WERI-Rb-1 (cell line): Measurements from ENCODE around the gene RNASE7.
A peak's percentile ranks its signal among the peaks of the same experiment; 100 is the strongest.

Experiments
- DNase-seq: peaks from one replicate; pipeline ENCODE4 v3.0.0-alpha.2; 2020
- H3K27ac ChIP-seq: fragments of 250-450 bp; sonication (Bioruptor Pico); 2 replicates; pipeline ENCODE4 v1.5.1; 2020; ENCODE audit warnings: mild to moderate bottlenecking, moderate library complexity
- H3K27me3 ChIP-seq: fragments of 250-450 bp; sonication (Bioruptor Pico); 2 replicates; pipeline ENCODE4 v1.5.1; 2021; ENCODE audit warnings: mild to moderate bottlenecking, low read depth, moderate library complexity; ENCODE audit not compliant: insufficient read depth, severe bottlenecking
- H3K36me3 ChIP-seq: fragments of 250-450 bp; sonication (Bioruptor Pico); 2 replicates; pipeline ENCODE4 v1.5.1; 2020; ENCODE audit warnings: mild to moderate bottlenecking, moderate library complexity
- H3K4me3 ChIP-seq: 2 replicates; pipeline ENCODE4 v1.5.1; 2011; ENCODE audit warnings: low read depth, mild to moderate bottlenecking, control low read depth, low read length
- H3K9me3 ChIP-seq: fragments of 250-450 bp; sonication (Bioruptor Pico); 2 replicates; pipeline ENCODE4 v1.5.1; 2021; ENCODE audit warnings: mild to moderate bottlenecking, moderate library complexity; ENCODE audit not compliant: severe bottlenecking
- CTCF ChIP-seq: IDR thresholded peaks from 2 replicates; pipeline ENCODE4 v1.5.1; 2011; ENCODE audit warnings: low read depth, mild to moderate bottlenecking, control low read depth, inconsistent platforms, low read length

The RNASE7 gene

GRCh38 chr14:21090194-21090939 lies 48.2 kb downstream of the RNASE7 start:
- TF ChIP-seq CTCF = peak; percentile 68
- Histone ChIP-seq H3K27me3 (no peaks in the 10 kb centered on the region), H3K36me3 (peaks cover 78% of the 10 kb centered on the region), H3K27ac (peak overlapping the region; percentile 26; the same call in 1 of the 2 replicates), H3K9me3 (no peaks in the 10 kb centered on the region), H3K4me3 (no peak overlapping the region)
- peak; percentile 78 for DNase-seq

GRCh38 chr14:21090940-21091663 lies 48.9 kb downstream of the RNASE7 start:
- TF ChIP-seq CTCF = no peak
- peak; percentile 23 for DNase-seq
- Histone ChIP-seq H3K9me3 (no peaks in the 10 kb centered on the region), H3K27ac (peak overlapping the region; percentile 26; the same call in 1 of the 2 replicates), H3K36me3 (peaks cover 80% of the 10 kb centered on the region), H3K4me3 (no peak overlapping the region), H3K27me3 (no peaks in the 10 kb centered on the region)

GRCh38 chr14:21091821-21092272 lies 49.7 kb downstream of the RNASE7 start:
- H3K27me3 ChIP-seq = no peaks in the 10 kb centered on the region
- no peak for DNase-seq
- no peak overlapping the region for H3K4me3 ChIP-seq
- no peak for TF ChIP-seq CTCF
- no peaks in the 10 kb centered on the region for H3K9me3 ChIP-seq
- H3K36me3 ChIP-seq = peaks cover 75% of the 10 kb centered on the region
- H3K27ac ChIP-seq = peak overlapping the region; percentile 99

GRCh38 chr14:21092273-21093011 lies 50.3 kb downstream of the RNASE7 start:
- no peak overlapping the region for H3K4me3 ChIP-seq
- no peaks in the 10 kb centered on the region for H3K9me3 ChIP-seq
- peak; percentile 100 for TF ChIP-seq CTCF
- DNase-seq = peak; percentile 87
- H3K36me3 ChIP-seq = peaks cover 69% of the 10 kb centered on the region
- peak overlapping the region; percentile 99 for H3K27ac ChIP-seq
- H3K27me3 ChIP-seq = no peaks in the 10 kb centered on the region

- Histone ChIP-seq H3K4me3 (no peak overlapping the region), H3K9me3 (no peaks in the 10 kb centered on the region), H3K27me3 (no peaks in the 10 kb centered on the region), H3K27ac (peak overlapping the region; percentile 99), H3K36me3 (peaks cover 63% of the 10 kb centered on the region)
- TF ChIP-seq CTCF = no peak
- DNase-seq = no peak
Observed at GRCh38 chr14:21093018-21093417, 50.9 kb downstream of the RNASE7 start.
